HG03354 (cell line): ENCODE measurements around the gene EPS8.

Source experiments
- ATAC-seq: cut with Tn5 transposase; IDR thresholded peaks from one replicate; pipeline ENCODE4 v1.9.1; 2021; ENCODE audit warnings: mild to moderate bottlenecking; ENCODE audit not compliant: unreplicated experiment, poor library complexity, severe bottlenecking

Gene EPS8

DNA sequence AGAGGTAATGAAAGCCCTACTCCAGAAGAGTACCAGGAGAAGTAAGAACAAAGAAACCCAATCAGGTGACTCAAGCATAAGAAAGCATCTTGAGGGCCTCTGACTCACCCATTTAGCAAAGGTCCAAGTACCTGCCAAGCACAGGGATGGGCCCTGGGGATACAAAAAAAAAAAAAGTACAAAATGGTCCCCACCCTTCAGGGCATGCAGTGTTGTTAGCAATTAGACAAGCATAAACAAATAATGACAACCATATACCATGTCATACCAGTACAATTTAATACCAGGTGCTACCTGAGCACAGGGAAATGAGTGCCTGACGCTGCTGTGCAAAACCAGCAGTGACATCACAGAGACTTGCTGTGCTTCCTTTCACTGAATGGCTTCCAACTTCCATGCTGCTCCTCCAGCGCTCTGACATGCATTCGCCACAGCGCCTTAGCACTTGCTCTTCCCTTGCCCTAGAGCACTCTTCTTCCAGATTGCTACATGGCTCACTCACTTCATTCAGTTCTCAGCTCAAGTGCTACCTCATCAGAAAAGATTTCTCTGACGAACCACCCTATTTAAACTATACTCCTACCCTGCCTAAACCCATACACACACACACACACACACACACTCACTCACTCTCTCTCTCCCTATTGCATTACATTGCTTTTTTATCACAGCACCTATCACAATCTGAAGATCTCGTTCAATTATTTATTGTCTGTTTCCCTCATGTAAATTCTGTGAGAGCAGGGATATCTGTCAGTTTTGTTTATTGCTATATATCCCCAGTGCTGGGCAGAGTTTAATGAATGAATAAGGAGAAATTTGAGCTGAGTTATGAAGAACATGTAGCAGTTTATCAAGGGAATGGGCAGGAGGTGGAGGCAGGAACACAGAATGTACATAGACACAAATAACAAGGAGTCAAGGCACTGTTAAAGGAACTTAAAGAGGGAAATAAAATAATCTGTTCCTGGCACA is 12.9 kb upstream of the EPS8 start:
- ATAC-seq = no peak

DNA sequence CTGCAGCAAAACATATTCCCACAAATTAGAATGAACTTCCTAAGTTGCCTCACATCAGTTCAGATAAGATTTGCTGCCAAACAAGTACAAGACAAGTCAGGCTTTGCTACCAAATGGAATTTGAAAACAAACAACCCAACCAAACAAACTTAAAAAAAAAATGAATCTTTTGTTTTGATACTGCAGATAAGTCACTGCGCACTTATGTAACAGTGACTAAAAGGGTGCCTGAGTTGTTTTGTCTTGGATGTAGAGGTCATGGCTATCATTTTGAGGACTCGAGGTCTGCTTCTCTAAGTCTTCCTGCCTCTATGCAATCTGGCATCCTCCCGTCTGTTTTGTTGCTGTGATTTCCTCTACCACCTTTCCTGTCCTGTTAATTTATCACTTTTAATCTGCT is 11.1 kb upstream of the EPS8 start:
- ATAC-seq = no peak

DNA sequence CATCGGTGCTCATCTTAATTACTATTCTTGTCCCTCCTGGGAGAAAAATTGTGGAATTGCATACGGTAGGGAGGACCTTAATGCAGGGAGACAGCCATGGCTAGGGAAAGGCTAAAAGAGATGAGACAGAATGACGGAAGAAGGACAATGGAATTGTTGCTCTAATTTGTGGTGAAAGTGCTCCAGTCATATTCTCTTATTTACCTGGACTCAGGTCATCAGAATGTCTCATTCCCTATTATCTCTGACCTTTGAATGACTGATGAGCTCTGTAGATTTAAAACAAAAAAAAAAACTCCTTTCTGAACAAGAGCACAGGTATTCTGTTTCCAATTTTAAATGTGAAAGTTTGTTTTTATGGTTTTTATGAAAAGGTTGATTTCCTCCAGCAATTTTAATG is 8.6 kb upstream of the EPS8 start:
- ATAC-seq = no peak

DNA sequence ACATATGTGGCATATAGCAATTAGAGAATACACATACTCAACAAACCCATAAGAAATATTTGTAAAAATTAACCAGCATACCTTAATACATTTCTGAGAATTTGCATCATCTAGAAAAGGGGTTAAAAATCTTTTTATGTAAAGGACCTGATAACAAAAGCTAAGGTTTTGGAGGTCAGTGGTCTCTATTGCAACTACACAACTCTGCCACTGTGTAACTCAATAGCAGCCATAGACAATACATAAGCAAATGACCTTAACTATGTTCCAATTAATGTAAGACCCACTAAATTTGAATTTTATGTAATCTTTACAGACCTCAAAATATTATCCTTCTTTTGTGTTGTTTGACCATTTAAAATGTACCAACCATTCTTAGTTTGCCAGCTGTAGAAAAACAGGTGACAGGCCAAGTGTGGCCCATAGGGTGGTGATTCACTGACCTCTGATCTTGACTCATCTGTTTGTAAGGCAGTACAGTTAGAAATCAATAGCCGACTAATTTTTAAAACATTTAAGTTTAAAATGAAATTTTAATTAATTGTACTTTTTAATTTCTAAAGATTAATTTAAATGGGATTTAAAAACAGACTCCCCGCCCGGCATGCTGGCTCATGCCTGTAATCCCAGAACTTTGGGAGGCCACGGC is 7.4 kb upstream of the EPS8 start:
- ATAC-seq = no peak

DNA sequence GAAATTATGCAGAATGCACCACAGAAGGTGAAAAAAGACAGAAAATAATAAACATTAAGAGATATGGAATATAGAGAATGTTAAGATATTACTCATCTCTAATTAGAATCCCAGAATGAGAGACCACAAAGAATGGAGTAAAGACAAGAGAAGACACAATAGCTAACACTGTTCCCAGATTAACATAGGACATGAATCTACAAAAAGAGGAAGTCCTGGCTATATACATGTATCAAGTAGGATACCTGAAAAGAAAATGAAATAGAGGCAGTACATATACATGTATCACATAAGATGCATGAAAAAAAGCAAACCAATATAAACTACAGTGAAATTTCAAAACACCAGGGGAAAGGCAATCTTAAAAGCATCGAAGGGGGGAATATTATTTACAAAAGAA is 5.6 kb upstream of the EPS8 start:
- ATAC-seq = no peak

DNA sequence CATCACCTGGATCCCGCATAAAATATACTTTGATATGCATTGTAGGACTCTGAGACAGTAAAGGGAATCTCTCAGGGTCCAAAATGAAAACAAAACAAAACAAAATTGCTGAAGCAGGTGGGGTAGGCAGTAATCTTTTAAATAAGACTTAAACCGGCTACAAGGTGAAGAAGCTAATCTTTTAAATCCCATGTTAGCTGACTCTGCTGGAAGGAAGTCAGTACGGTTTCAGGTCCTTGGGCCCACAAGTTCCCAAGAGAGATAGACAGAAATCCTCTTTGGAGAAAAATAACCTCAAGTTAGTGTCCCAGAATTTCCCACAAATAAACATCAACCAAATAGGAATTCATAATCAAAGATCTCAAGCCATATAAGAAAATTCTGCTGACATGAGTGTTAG is 5.0 kb upstream of the EPS8 start:
- no peak for ATAC-seq

DNA sequence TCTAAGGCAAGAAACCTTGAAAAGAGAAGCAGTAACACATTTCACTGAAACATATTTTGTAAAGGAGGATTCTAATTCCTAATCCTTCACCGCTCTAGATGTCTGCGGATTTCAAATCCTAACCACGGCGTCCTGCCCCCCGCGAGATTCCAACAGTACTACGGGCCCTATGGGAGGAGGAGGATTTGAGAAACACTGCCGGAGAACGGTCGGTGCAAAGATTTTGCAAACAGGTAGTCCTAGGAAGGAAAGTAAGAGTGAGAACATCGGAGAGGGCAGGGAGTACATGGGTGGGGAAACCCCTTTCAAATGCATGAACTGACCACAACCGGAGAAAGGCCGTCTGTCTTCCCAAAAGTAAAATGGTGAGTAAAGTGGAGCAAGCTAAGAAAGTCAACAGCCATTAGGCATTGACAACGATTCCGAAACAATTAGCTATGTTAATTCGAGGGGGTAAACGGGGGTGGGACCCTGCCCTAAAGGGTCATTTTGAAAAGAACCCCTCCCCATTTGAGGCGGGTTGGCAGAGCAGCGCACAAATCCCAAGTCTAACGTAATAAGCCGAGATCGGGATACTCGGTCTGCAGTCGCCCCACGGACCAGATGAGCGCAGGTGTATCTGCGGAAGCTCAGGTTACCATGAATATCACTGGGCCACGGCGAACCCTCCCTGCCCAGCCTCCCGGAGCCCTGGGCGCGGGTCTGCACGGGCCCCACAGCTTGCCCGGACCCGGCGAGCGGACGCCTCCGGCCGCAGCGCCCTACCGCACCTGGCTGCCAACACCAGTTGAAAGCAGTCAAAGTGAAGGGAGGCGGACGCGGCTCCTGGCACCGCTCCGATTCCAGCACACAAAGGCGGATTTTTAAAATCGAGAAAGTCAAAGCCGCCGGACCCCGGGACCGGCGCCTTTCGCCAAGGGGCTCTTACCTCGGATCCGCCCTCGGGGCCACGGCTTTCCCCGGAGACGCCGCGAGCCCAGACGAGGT is 662 bp downstream of the EPS8 start:
- ATAC-seq = peak; percentile 52

DNA sequence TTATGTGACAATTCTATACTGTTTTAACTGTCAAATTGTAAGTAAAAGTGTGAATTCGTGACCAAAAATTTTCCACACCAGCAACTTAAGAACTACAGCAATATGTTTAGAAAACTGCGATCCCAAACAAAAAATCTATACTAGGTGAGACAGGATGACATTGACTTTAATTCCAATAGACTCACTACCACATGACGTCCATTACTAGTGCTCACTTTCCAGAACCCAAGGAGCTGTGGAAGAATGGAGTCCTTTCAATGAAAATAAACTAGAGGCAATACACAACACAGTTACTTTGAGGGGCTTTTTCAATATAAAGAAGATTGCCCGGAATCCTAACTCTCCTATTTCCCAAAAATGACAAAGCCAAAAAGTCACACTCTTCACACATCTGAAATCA is 1.4 kb downstream of the EPS8 start:
- no peak for ATAC-seq

DNA sequence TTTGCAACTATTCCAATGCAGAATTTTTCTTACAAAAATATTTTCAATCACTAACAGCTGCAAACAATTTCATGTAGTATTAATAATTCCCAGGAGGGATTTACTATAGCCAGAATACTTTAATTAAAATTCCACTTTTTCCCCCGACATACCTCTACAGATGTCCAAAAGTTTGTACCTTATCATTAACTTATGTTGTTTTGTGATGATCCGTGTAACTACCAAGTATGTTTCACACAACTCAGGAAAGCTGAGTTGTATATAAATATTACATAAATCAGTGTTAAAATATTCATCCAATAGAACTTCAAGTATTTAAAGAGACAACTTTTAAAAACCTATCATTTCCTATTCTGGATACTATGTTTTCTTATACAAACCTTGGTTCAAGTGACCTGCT is 2.4 kb downstream of the EPS8 start:
- ATAC-seq = no peak

DNA sequence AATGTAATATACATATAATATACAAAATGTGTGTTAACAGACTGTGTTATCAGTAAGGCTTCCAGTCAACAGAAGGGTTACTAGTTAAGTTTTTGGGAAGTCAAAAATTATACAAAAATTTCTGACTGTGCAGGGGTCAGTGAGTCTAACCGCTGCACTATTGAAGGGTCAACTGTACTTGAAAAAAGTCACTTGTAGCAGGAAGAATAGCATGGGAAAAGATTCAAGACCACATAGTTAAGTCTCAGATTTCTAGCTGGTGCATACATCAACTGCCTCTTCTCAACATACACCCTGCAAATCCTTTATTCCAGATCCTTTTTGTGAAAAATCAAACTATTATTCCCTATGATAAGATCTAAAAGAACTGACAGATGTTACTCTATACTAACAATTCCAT is 5.9 kb downstream of the EPS8 start:
- ATAC-seq = no peak

DNA sequence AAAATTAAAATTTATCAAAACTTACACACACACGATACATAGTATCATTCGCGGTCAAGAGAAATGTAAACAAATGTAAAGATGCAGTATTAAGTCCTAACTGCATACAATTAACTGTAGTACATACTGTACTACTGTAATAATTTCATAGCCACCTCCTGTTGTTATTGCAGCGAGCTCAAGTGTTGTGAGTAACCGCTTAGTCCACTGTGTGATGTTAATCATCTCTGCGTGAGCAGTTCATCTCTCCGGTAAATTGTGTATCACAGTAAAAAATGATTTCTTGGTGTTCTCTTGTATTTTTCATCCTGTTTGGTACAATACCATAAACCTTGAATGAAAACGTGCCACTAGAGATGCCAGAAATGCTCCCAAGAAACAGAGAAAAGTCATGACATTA is 6.5 kb downstream of the EPS8 start:
- ATAC-seq = no peak

DNA sequence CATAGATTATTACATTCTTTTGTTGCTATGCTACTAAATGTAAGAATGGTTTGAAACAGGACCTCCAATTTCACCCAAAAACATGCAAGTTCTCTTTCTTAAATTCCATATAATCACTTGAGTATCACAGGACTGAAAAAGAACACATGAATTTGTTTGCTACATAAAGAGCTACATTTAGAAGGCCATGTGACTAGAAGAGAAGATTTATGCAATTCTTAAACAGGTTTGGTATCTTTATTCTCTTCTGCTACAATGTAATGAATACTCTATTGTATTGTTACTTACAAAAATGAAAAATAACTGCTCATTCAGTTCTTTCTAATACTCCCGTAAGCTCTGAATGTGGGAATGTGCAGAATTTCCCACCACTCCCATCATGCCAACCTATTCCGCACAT is 9.3 kb downstream of the EPS8 start:
- no peak for ATAC-seq

DNA sequence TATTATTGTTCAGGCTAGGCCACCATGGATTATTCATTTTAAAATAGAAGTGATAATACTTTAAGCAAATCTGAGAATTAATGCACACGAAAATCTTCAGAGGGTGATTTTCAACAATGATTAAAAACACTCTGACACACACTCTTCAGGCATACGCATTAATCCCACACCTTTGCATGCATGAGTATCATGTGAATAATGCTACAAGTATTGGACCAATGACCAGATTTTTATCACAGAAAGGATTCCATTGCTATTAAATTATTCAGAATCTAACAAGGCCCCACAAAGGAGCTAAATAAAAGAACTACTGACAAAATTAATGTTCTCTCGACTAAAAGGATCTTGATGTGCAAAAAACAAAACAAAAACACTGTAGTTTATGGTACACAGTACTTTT is 11.1 kb downstream of the EPS8 start:
- no peak for ATAC-seq

DNA sequence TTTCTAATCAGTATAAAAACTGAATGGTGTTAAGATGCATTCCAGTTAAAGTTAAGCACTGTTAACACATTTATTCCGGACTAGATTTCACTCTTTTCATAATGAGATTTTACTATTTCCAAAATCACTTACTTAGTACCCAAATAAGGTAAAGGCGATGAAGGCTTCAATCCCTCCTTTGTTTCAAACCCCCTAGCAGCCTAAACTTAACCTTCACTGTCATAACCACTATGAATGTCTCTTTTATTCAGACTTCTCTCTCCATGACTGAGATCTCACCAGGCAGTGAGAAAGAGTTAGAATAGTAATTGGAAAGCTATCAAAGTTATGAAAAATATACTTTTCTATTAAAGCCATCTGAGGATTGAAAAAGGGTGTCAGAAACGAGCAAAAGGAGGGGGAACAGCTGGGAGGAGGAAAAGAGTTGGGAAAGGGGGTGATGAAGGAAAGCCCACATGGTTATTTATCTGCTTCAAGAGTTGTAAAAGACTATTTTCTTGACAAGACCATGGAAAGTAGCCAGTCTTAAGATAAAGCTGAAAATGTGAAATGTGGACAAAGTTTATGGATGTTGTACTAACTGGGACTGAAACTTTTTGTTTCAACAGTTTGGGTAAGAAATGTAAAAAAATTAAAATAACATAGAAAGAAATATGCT is 11.7 kb downstream of the EPS8 start:
- ATAC-seq = no peak

DNA sequence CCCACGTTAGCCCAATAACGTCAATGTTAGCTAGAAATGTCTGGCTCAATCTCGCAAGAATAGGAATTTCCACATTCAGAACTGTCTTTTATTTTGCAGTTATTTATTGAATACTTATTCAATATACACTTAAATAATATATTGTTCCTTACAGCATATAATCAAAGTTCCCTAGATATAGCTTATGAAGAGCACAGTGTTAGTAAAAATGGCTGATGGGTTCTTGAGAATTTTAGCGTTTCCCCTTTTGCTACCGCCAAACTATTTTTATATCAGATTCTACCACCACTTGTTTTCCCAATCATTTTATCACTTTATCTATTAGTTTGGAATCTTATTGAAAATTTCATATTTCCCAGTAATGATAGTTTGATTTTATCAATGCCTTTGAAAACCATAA is 12.7 kb downstream of the EPS8 start:
- no peak for ATAC-seq

DNA sequence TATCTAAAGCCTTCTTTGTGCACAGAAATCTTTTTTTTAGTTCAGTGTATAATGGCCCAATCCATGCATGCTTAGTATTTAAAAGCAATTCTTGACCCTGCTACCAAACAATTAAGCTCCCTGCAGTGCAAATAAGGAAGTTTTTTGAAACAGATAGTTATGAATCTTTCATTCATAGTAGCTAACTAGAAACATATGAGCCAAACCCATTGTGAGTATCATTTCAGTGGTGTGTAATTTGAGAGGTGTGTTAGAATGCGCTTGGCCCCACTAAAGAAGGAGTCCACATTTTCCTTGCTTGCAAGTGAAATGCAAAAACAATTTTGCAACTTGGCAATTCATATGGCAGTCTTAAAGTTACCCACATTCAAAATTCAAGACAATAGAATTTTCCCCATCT is 14.4 kb downstream of the EPS8 start:
- no peak for ATAC-seq

DNA sequence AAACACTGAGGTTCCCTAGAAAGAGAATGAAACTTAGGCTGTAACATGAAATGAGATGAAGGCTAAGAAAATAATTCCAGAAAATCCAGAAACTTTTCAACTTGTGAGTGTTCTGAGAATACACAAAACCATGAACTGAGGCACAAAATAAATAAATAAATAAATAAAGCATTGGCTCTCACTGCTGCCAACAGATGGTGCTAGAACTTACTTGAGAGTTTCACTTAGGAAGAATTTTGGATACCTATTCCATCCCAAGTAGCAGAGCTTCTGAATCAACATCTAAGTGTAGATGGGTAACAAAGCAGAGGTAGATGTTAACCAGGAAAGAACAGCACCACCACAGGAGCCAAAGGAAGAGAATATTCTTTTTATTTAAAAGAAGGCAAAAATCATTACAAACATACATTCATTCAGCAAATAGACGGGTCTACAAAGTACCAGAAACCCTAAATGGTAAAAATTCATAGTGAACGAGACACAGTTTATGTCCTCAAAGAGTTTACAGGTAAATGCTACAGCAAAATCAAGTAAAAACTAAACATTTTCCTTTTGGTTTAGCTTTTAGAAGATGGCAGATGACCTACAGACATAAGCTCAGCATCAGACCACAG is 16.7 kb downstream of the EPS8 start:
- no peak for ATAC-seq

DNA sequence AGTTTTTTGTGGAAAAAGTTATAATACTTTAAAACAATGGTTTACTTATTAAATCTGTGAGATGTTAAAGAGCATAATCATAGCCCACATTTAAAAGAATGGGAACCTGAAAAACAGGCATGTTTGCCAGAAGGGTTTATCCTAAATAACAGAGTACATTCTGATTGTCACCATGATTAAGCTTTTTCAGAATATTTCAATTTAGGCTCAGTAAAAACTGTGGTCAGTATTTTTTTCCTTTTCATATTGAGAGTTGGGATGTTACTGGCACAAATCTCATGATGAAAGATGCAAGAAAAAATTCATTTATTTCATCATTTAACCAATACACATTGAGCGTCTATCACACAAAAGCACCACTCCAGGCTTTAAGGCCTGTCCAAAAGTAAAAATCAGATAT is 18.6 kb downstream of the EPS8 start:
- no peak for ATAC-seq

DNA sequence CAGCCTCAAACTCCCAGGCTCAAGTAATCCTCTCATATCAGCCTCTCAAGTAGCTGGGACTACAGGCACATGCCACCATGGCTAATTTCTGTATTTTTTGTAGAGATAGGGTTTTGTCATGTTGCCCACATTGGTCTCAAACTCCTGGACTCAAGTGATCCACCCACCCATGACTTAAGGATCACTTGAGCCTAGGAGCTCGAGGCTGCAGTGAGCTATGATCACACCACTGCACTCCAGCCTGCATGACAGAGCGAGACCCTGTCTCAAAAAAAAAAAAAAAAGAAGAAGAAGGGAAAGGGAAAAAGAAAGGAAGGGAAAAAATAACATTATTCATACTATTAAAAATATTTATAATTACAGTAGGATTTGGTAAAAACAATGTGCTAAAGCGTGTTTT is 19.2 kb downstream of the EPS8 start:
- no peak for ATAC-seq
